Epithelial cell of prostate (primary cell): ENCODE measurements around the gene BMPR2.
"Not testable (repeated sequence)": the region's sequence is repeated elsewhere in the genome, so short reads cannot be mapped to it uniquely, and the experiment has no call there.

Experiments
- DNase-seq: peaks from one replicate; pipeline ENCODE4 v3.0.0-alpha.2; 2011; ENCODE audit warnings: low read depth, low spot score
- H3K27ac ChIP-seq: fragments of 450-650 bp; 2 replicates; pipeline ENCODE4 v1.5.1; 2017; ENCODE audit warnings: mild to moderate bottlenecking

The BMPR2 gene

DNA sequence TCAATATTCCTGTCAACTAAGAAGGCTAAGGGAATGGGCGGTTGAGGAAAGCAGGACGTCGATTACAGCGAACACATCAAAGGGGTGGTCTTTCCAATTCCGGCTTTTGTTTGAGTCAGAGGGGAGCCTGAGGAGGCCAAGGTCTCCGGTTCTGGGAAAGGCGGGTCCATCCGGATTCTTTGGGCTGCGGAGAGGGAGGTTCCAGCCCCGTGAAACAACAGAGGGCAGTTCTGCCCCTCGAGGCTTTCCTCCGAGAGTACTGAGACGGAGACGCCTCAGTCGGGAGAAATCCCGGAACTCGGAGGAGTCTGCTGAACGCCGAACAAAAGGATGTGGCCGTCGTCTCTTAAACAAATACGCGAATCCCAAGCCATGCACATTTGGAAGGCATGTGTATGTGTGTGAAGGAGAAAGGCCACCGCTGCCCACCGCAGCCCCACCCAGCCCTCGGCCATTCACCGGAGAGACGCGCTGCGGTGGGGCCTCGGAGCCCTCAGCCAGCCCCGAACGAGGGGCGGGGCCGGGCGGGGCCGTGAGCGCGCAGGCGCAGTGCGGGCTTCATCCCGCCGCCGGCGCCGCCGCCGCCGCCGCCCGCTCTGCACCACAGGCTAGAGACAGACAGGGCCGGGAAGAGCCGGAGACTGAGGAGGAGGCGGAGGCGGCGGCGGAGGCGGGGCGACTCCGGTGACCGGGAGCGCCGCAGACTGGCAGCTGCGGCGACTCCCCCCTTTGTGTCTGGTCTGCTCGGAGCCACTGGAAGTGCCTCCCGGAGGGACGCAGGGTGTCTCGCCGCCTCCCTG, at the start of gene BMPR2:
Gene BMPR2, plus strand, starts transcription at position 719 of the 800 bp plus-strand sequence. CDS start 1,148 bp downstream, outside the sequence.
- peak; percentile 27 for DNase-seq
- peak within 1 kb of the TSS; percentile 97 for H3K27ac ChIP-seq

DNA sequence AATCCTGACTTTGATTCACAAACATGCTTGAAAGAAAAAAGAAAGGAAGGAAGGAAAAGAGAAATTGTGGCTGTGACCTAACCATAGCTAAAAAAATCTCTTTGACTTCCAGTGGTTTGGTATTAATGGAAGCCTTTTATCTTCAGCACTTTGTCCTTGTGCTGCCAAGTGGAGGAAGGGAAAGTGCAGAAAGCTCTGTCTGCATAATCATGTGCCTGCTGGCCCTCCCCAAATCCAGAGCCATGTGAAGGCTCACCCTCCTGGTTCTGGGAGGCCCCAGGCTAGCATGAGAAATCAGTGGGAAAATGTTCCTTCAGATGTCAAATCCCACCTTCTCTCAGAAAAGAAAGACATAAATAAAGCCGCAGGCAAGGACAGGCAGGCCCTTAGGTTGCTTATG, 48.3 kb upstream of the BMPR2 start:
- no peak overlapping the region for H3K27ac ChIP-seq
- no peak for DNase-seq

DNA sequence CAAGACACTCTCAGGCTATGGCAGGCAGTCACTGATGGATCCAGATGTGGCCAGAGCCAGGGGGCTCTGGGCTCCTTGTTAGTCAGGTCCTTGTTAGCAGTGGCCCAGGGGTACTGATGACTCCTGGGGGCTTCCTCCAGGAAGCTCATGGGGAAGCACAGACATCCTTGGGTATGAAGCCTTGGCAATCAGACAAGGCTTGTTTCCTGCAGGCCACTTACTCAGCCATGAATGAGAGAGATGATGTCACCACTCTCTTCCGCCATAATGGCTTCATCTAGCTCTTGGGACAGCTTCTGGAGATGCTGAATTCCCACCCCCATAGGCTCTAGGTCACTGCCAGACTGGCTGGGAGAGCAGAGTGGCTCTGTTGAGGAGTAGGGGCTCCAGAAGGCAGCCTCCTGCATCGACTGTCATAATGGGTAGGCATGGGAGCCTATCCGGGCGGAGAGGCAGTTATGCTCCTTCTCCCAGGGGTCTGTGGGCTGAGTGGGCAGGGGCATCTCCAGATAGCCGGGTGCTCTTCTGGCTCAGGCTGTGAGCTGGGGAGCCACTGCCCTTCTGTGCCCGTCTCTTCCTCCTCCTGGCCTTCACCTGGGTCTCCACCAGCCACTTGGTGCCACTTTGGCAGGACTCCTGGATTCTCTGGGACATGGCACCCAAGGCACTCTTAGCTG, 40.2 kb upstream of the BMPR2 start:
- no peak for DNase-seq
- no peak overlapping the region for H3K27ac ChIP-seq

DNA sequence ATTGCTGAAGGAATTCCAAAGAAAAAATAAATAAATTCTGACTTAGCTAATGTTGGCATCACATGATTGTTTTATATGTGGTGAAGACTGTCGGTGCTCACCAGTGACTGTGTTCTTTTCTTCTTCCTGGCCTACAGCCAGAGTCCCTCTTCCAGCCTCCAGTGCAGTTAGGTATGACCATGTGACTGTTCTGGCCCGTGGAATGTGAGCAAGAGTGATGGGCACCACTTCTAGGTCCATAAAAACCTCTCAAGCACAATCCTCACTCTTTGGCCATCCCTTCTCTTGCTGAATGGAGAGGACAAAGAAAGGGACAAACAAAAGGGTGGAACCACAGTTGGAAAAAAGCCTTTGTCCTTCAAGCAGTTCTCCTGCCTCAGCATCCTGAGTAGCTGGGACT, 39.0 kb upstream of the BMPR2 start:
- no peak overlapping the region for H3K27ac ChIP-seq
- no peak for DNase-seq

DNA sequence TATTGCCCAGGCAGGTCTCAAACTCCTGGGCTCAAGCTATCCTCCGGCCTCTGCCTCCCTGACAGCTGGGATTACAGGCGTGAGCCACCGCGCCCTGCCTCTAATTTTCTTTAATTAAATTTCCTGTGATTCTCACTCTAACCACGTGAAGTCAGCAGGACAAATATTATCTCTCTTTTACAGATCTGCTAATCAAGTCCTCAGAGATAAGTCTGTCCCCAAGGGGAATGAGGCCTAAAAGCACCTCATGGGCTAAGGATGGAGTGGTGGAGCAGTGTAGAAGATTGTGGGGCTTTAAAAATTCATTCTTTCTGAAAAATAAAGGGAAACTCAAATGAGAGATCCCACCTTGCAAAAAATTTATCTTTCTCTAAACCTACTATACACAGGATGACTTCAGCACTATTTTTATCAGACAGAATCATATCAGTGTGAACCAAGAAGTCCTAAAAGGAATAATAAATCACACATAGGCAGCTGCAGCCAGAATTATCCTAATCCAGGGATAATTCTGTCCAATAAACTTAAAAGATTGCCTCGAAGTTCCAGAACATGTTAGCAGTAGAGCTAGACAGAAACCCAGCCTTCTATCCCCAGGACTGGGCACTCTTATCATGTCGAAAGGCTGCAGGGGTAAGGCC, 38.3 kb upstream of the BMPR2 start:
- H3K27ac ChIP-seq = no peak overlapping the region
- DNase-seq = no peak

DNA sequence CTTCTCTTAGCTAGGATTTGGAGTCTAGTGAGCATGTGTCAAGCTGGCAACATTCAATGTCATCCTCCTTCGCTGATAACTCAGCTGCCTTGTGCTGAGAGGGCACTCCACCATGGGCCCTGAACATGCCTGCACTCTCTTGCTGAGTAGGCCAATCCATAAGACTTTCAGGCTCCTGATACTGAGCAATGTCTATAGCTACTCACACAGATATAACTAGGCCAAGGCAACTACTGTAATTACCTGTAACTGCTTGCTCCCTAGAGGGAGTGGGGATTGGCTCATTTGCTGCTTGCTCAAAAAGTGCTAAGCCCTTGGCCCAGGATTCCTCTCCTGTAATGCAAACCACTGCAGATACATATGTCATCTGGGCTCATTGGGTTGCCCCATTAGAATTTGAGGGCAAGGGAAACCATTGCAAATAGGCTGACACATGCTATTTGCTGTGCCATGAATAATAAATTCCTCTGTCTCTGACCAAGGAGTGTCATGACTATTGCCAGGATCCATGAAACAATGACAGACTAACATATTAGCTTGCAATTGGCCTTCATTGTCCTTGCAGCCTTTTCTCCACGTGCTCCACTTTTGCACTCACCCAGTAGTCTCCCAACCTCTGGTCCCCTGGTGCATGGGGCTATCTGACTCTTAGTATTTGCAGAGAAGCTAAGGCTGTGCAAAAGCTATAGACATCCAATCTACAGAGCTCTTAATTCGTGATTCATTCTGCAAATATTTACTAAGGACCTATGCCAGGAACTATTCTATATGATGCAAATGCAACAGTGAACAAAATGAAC, 36.9 kb upstream of the BMPR2 start:
- peak overlapping the region; percentile 60 for H3K27ac ChIP-seq
- peak; percentile 63 for DNase-seq

DNA sequence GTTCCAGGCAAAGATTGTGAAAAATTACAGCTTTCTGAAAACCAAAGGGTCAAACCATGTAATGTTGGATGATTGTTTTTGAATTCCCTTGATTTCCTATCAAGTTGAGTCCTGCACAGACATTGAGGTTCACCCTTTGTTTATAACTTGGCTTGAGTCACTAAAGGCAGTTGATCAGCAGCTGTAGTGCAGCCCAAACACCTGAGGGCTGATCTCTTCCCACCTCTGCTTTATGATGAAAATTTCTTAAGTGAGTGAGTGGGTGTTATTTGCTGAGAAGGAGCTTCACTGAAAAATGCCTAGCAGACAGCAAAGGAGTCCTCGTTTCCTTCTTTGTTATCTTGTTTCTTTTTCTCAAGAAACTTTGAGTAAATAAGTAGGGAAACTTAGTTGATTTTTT, 31.9 kb upstream of the BMPR2 start:
- peak overlapping the region; percentile 26 for H3K27ac ChIP-seq
- peak; percentile 68 for DNase-seq

DNA sequence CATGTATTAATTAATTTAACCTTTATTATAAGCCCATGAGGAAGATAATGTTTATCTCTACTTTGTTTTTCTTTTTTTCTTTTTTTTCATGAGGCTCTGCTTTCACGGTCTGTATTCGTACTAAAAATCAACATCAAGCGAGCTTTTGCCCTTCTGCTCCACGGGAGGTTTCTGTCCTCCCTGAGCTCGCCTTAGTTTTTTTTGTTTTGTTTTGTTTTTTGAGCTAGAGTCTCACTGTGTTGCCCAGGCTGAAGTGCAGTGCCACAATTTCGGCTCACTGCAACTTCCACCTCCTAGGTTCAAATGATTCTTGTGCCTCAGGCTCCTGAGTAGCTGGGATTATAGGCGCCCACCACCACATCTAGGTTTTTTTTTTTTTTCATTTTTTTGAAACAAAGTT, 29.9 kb upstream of the BMPR2 start:
- H3K27ac ChIP-seq = no peak overlapping the region
- no peak for DNase-seq

DNA sequence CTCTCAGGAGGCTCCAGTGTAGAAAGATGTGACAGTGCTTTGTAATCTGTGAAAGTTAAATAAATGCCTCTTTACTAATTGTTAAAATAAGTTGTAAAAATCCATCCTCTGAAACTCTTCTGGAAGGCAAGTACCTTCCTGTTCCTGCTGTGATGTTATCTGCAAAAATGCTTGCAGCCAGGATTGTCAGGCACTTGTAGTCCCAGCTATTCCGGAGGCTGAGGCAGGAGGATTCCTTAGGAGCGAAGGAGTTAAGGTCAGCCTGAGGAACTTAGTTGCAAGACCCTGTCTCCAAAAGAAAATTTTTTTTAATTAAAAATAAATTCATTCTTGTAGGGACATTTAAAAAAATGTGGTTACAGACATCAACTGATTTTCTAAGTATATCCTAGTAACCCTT, 22.7 kb upstream of the BMPR2 start:
- no peak overlapping the region for H3K27ac ChIP-seq
- DNase-seq = no peak

DNA sequence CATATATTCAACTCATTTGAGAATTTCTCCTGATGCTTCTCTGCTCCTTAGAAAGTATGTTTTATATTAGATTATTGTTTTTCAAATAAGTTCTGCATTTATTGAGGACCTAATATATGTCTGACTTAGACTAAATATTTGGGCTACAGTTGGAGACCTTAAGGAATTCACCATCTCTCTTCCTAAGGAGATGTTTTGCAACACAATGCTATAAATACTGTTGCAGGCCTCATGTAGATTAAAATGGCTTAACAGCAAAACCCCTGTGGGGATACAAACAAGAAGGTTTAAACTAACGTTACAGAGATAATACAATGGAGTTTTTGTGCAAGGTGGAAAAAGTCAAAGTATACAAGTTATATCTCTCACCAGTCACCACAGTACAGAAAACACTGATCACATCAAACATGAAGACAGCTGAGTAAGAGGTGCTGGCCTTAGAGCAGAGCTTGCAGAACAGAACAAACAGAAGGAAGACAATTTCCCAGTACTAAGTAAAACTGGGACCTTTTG, 20.1 kb upstream of the BMPR2 start:
- DNase-seq = no peak
- H3K27ac ChIP-seq = no peak overlapping the region

DNA sequence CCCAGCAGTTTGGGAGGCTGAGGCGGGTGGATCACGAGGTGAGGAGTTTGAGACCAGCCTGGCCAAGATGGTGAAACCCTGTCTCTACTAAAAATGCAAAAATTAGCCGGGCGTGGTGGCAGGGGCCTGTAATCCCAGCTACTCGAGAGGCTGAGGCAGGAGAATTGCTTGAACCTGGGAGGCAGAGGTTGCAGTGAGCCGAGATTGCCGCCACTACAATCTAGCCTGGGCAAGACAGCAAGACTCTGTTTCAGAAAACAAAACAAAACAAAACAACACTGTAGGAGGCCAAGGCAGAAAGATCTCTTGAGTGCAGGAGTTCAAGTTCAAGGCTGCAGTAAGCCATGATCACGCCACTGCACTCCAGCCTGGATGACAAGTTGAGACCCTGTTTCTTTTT, 17.2 kb upstream of the BMPR2 start:
- DNase-seq, H3K27ac ChIP-seq: not testable (repeated sequence)

DNA sequence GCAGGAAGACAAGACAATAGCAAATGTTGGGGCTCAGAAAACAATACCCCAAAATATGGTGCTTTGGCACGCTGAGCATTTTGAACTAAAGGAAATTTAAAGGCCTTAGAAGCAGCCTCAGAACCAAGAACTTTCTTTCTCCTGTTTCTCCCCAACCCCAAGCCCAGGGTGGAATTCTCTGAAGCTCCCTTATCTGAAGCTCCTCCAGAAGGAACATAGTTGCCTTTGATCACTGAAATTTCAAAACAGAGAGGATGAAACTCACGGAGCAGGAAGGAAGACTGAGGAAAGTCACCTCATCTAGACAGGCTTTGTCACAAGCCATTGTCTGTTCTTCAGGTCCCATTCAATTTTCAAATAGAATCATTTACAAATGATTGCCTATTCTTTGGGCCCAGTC, 15.5 kb upstream of the BMPR2 start:
- H3K27ac ChIP-seq = no peak overlapping the region
- no peak for DNase-seq

DNA sequence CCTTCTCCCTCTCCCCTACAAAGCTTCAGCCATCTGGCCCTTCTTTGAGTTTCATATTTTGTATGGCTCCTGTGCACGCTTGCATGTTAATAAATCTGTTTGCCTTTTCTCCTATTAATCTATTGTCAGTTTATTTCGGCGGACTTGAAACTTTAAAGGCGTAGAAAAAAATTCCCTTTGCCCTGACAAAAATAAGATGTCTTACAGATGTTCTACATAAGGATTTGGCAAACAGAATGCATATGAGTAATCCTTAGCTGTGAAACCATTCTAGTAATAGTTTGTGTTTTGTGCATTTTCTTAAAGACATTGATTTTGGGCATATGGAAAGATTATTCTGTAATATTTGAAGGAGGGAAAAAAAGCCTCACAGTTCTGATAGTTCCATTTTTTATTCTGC, 15.0 kb upstream of the BMPR2 start:
- no peak for DNase-seq
- no peak overlapping the region for H3K27ac ChIP-seq

DNA sequence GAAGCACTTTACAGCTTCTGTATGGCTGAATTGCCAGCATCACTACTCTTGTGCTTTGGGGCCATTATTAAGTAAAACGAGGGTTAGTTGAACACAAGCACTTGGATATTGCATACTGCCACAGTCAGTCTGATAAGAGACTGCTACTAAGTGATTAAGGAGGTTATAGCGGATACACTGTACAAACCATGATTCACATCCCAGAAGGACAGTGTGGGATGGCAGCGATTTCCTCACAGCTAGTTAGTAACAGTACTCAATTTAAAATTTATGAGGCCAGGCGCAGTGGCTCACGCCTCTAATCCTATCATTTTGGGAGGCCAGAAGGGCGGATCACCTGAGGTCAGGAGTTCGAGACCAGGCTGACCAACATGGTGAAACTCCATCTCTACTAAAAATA, 2.6 kb upstream of the BMPR2 start:
- DNase-seq = no peak
- H3K27ac ChIP-seq = no peak overlapping the region

DNA sequence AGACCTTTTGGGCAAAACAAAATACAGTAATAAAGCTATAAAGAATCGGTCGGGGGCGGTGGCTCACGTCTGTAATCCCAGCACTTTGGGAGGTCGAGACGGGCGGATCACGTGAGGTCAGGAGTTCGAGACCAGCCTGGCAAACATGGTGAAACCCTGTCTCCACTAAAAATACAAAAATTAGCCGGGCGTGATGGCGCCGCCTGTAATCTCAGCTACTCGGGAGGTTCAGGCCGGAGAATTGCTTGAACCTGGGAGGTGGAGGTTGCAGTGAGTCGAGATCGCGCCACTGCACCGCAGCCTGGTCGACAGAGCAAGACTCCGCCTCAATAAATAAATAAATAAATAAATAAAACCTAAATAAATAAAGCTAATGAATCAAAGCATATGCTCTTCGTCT, 1.7 kb upstream of the BMPR2 start:
- H3K27ac ChIP-seq = not testable (repeated sequence)

DNA sequence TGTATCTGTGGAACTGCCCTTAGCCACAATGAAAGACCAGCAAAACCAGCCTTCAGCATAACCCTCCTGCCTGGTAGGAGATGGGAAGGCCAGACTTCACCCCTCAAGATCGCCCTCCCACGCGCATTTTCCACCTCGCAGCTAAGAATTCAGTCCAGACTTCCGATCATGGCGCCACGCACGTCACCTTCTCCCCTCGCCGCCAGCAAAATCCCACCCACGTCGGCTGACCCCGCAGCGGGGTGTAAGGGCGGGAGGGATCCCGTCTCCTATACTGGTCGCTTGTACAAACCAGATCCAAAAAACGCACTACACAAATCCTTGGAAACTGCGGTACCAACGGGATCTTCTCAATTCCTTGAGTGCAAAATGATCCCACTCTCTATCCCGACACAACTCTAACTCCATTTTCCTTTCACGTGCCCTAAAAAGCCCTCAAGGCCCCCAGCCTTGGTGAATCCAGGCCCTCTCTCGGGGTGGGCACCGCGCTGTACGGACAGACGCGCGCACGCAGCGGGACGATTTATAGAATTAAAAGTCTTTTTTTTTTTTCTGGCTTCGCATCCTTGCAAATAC, 1.0 kb upstream of the BMPR2 start:
- no peak for DNase-seq
- peak overlapping the region; percentile 97 for H3K27ac ChIP-seq

More for the DNA sequence above, 1.7 kb upstream of the BMPR2 start:
- DNase-seq = not testable (repeated sequence)

DNA sequence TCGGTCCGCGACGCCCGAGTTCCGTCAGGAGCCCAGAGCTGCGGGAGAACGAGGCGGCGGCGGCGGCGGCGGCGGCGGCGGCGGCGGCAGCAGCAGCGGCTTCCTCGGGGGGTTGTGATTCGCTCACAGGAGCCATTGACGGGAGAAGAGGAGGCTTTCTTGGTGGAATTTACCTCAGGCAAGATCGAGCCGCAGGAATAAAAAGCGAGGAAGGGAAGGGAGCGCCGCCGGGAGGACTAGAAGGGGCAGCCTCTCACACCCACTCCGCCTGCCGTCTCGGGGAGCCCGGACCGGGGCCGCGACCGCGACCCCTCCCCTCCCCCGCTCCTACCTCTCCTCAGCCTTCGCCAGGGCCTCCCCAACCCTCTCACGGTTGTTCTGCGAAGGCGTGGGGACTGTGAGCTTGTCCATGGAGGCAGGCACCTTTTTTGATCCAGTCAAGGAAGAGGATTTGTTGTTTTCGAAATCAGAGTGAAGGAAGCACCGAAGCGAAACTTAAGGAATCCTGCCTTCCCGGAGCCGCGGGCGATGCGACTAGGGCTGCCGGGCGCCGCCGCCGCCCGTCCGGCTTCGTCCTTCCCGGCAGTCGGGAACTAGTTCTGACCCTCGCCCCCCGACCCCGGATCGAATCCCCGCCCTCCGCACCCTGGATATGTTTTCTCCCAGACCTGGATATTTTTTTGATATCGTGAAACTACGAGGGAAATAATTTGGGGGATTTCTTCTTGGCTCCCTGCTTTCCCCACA, 506 bp downstream of the BMPR2 start:
- peak overlapping the region; percentile 97 for H3K27ac ChIP-seq
- DNase-seq = no peak

DNA sequence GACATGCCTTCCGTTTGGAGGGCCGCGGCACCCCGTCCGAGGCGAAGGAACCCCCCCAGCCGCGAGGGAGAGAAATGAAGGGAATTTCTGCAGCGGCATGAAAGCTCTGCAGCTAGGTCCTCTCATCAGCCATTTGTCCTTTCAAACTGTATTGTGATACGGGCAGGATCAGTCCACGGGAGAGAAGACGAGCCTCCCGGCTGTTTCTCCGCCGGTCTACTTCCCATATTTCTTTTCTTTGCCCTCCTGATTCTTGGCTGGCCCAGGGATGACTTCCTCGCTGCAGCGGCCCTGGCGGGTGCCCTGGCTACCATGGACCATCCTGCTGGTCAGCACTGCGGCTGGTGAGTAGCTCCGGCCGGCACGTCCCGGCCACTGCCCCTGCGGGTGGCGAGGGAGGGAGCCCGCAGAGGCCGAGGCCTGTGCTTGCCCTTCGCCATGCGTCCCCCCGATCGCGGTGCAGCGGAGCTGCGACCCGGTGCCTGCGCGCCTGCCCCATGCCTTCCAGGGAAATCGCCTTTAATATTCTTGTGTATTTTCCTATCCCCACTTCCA, 1.2 kb downstream of the BMPR2 start:
- DNase-seq = no peak
- H3K27ac ChIP-seq = peak overlapping the region; percentile 97

DNA sequence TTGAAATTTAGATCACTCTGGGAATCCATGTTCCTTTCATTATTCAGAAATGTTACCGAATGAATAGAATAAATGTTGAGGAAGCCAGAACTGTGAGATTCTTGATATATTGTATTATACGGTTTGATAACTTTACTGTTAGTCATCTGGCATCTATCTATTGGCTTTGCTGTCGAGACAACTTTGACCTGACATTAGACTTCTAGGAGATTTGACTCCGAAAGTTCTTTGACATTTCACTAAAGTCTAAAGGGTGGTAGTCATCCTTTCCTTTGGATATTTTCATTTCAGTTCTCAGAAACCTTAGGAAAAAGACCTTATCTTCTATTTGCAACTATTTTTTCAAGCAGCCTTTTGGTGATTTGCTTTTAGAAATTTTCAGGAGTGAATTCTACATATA, 1.9 kb downstream of the BMPR2 start:
- no peak for DNase-seq
- H3K27ac ChIP-seq = peak overlapping the region; percentile 97
